C4-2B (cell line): ENCODE data around the gene POMP.

Experiments used
- ZFX ChIP-seq: fragments of 450-650 bp; IDR thresholded peaks from 2 replicates; pipeline ENCODE4 v1.6.1; 2017
- TF ChIP-seq, protein P1 (sequence below): fragments of 450-650 bp; conservative IDR thresholded peaks from 2 replicates; pipeline ENCODE4 v1.5.1; 2017; ENCODE audit warnings: mild to moderate bottlenecking

- TF ChIP-seq, protein P1, sequence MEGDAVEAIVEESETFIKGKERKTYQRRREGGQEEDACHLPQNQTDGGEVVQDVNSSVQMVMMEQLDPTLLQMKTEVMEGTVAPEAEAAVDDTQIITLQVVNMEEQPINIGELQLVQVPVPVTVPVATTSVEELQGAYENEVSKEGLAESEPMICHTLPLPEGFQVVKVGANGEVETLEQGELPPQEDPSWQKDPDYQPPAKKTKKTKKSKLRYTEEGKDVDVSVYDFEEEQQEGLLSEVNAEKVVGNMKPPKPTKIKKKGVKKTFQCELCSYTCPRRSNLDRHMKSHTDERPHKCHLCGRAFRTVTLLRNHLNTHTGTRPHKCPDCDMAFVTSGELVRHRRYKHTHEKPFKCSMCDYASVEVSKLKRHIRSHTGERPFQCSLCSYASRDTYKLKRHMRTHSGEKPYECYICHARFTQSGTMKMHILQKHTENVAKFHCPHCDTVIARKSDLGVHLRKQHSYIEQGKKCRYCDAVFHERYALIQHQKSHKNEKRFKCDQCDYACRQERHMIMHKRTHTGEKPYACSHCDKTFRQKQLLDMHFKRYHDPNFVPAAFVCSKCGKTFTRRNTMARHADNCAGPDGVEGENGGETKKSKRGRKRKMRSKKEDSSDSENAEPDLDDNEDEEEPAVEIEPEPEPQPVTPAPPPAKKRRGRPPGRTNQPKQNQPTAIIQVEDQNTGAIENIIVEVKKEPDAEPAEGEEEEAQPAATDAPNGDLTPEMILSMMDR, result no peak
- TF ChIP-seq ZFX, result no peak
Observed at GRCh38 chr13:28631801-28632200, 27.1 kb upstream of the POMP start.
